Activated effector memory CD4-positive, alpha-beta T cell treated with anti-CD3 and anti-CD28 coated beads, Interleukin-2, amount 50 U/mL, for 16 hours (primary cell): ENCODE data around the gene RIOK3.
"Not testable (repeated sequence)": the region's sequence is repeated elsewhere in the genome, so short reads cannot be mapped to it uniquely, and the experiment has no call there.

Source experiments
- DNase-seq: peaks from one replicate; pipeline ENCODE4 v3.0.0-alpha.2; 2020

The RIOK3 gene

GRCh38 chr18:23452347-23452727 is 750 bp upstream of the RIOK3 start:
- no peak for DNase-seq

GRCh38 chr18:23453680-23454058 is 582 bp downstream of the RIOK3 start:
- no peak for DNase-seq

GRCh38 chr18:23456835-23457234 is 3.7 kb downstream of the RIOK3 start:
- DNase-seq, result no peak

GRCh38 chr18:23458830-23459529 is 5.9 kb downstream of the RIOK3 start:
- no peak for DNase-seq

- no peak for DNase-seq
These were observed 6.4 kb downstream of the RIOK3 start for GRCh38 chr18:23459530-23459921.

GRCh38 chr18:23460285-23461273 is 7.5 kb downstream of the RIOK3 start:
- DNase-seq, result no peak

- DNase-seq, result no peak
These were observed 9.8 kb downstream of the RIOK3 start for GRCh38 chr18:23462876-23463275.

- DNase-seq, result no peak
These were observed 15.8 kb downstream of the RIOK3 start for GRCh38 chr18:23468753-23469459.

GRCh38 chr18:23470620-23471387 is 17.7 kb downstream of the RIOK3 start:
- DNase-seq, result no peak

GRCh38 chr18:23471486-23471885 is 18.4 kb downstream of the RIOK3 start:
- DNase-seq, result no peak

- no peak for DNase-seq
These were observed 26.9 kb downstream of the RIOK3 start for GRCh38 chr18:23479829-23480505.

GRCh38 chr18:23484561-23485182 is 31.6 kb downstream of the RIOK3 start:
- DNase-seq, result no peak

- no peak for DNase-seq
These were observed 32.3 kb downstream of the RIOK3 start for GRCh38 chr18:23485386-23485785.

- DNase-seq, result peak; percentile 78
These were observed 34.9 kb downstream of the RIOK3 start for GRCh38 chr18:23487738-23488570.

- not testable (repeated sequence) for DNase-seq
These were observed 36.5 kb downstream of the RIOK3 start for GRCh38 chr18:23489586-23489985.

- no peak for DNase-seq
These were observed 40.6 kb downstream of the RIOK3 start for GRCh38 chr18:23493654-23494053.

GRCh38 chr18:23494992-23495391 is 41.9 kb downstream of the RIOK3 start:
- no peak for DNase-seq

GRCh38 chr18:23495723-23496440 is 42.8 kb downstream of the RIOK3 start:
- no peak for DNase-seq

- no peak for DNase-seq
These were observed 45.0 kb downstream of the RIOK3 start for GRCh38 chr18:23498117-23498516.

- DNase-seq, result peak; percentile 89
These were observed 45.8 kb downstream of the RIOK3 start for GRCh38 chr18:23498877-23499276.
